GM10248 (cell line): ENCODE data around the gene BTF3L4.

Experiments
- CTCF ChIA-PET: fragments of 300-600 bp; sonication (Branson Sonifier 250); formaldehyde crosslinking; extraction: SDS; loops from one replicate; lab custom pipeline; 2021; ENCODE audit warnings: antibody characterized with exemption; lab: Yijun Ruan, JAX
- POLR2A ChIA-PET: fragments of 350-650 bp; sonication (Branson Sonifier 250); formaldehyde crosslinking; extraction: SDS; loops from one replicate; lab custom pipeline; 2020; ENCODE audit warnings: antibody characterized with exemption; lab: Yijun Ruan, JAX
- DNase-seq: peaks from one replicate; pipeline ENCODE4 v3.0.0; 2012; ENCODE audit errors: extremely low spot score
- CTCF ChIP-seq: IDR thresholded peaks from 2 replicates; pipeline ENCODE4 v1.5.1; 2012; ENCODE audit warnings: mild to moderate bottlenecking, low read depth; ENCODE audit errors: extremely low read depth, missing control alignments, control extremely low read depth

The BTF3L4 gene

DNA sequence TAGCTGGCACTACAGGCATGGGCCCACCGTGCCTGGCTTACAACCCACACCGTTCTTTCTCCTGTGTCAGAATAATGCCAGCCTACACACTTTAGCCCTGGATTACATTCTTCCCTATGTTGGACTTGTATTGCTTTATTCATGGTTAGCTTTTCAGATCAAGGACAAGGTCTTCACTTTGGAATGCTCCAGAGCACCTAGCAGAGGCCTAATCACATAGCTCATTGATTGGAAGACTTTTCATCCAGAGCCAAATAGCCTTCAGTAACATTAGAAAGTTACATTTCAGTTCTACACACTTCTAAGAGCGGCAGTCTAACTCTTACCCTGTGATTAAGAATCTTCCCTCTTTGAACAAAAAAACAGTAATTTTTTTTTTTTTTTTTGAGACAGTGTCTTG, 56.4 kb downstream of the BTF3L4 start:
- no peak for TF ChIP-seq CTCF
- POLR2A ChIA-PET, result interaction anchor here (0.7 to 1.0 kb wide), 2 partner anchors 13 to 41 kb away, joined by 3 read pairs; no protein-coding TSS in a partner anchor
- CTCF ChIA-PET, result interaction anchor here (0.7 to 1.4 kb wide), 4 partner anchors 12 to 48 kb away, joined by 3 to 4 read pairs (median 3); no protein-coding TSS in a partner anchor
- DNase-seq, result no peak

DNA sequence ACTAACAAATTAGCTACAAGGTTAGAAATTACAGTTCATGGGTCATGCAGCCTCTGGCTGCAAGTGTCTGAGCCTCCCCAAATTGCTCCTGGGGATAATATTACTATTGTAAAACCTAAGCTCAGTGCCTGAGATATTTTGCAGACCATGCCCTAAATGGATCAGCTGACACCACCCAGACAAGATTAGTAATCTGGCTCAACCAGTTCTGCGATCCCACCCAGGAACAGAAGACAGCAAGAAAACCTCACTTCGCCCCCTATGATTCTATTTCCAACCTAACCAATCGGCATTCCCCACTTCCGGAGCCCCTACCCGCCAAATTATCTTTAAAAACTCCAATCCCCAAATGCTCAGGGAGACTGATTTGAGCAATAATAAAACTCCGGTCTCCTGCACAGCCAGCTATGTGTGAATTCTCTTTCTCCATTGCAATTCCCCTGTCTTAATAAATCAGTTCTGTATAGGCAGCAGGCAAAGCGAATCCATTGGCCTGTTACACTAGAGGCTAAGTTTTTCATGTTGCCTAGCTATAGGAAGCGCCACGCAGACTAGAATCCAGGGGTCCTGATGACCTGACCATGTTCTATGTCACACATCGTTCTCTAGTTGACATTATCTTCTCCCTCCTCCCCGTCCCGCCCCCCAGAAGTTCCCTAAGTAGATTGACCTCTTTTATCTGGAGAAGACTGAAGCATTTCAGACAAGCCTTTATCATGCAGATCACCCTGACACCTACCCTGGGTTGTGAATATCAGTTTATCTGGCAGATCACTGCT, 63.4 kb downstream of the BTF3L4 start:
- TF ChIP-seq CTCF, result no peak
- ChIA-PET POLR2A (no interaction called here), CTCF (interaction anchor here (1.0 to 1.6 kb wide), 2 partner anchors 7 to 14 kb away, joined by 3 to 4 read pairs; no protein-coding TSS in a partner anchor)
- no peak for DNase-seq

- TF ChIP-seq CTCF, result no peak
- DNase-seq, result no peak
- CTCF ChIA-PET, result interaction anchor here (1.0 to 1.4 kb wide), 3 partner anchors 11 to 564 kb away, joined by 3 to 4 read pairs (median 3); no protein-coding TSS in a partner anchor
- POLR2A ChIA-PET, result interaction anchor here (0.7 kb wide), 1 partner anchor 67 kb away, joined by 3 read pairs; no protein-coding TSS in a partner anchor
These were observed 66.3 kb downstream of the BTF3L4 start for GRCh38 chr1:52122384-52122783.

DNA sequence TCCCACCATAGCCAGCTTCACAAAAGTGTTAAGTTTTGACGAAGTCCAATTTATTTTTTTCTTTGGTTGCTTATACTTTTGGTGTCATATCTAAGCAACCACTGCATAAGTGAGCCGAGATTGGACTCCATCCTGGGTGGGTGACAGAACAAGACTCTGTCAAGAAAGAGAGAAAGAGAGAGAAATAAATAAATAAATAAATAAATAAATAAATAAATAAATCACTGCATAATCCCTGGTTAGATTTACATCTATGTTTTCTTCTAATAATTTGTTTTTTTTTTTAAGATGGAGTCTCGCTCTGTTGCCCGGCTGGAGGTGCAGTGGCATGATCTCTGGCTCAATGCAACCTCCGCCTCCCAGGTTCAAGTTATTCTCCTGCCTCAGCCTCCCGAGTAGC, 67.5 kb downstream of the BTF3L4 start:
- POLR2A ChIA-PET, result no interaction called here
- CTCF ChIA-PET, result interaction anchor here (1.4 kb wide), 1 partner anchor 173 kb away, joined by 3 read pairs; no protein-coding TSS in a partner anchor
- DNase-seq, result no peak
- TF ChIP-seq CTCF, result no peak

DNA sequence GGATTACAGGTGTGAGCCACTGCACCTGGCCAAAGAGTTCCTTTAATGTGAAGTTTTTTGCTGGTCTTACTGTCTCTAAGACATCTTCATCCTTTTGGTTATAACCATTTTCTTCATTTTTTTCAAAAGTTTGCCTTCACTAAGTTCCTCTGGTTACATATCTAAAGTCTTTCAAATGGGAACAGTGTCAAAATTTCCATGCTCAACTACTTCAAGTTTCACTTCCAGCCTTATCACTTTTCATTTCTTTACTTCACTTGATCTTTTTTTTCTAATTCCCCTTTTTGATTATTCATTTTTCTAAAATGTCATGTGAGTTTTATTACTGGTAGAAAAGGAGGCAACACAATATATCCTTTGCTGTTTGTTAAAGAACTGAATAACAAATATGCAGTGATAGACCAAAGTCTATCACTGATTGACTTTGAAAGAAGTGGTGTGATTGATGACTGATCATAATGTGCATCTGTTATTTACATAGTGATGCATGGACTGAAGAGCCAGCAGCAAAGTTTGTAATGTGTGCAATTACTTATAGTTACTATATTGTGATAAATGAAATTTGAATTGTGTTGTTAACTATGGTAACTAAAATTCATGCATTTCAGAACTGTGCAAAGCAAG, 69.8 kb downstream of the BTF3L4 start:
- ChIA-PET POLR2A (no interaction called here), CTCF (interaction anchor here (1.2 to 2.2 kb wide), 4 partner anchors 28 to 560 kb away, joined by 3 to 15 read pairs (median 6); no protein-coding TSS in a partner anchor)
- TF ChIP-seq CTCF, result no peak
- DNase-seq, result no peak
